ENCODE data around the gene NRTN. TPM values are rescaled to one million over a fixed set of nuclear protein-coding genes. Genes with fewer than 3 reads are reported as not detected.
A peak's percentile ranks its signal among the peaks of the same experiment; 100 is the strongest.

The NRTN gene
- total and polyA plus RNA-seq, 2 of the 13 experiments (the other 11 are each of a cell fraction or from before 2014, with no cell fraction given): 4.1 to 5.3 TPM

DNA sequence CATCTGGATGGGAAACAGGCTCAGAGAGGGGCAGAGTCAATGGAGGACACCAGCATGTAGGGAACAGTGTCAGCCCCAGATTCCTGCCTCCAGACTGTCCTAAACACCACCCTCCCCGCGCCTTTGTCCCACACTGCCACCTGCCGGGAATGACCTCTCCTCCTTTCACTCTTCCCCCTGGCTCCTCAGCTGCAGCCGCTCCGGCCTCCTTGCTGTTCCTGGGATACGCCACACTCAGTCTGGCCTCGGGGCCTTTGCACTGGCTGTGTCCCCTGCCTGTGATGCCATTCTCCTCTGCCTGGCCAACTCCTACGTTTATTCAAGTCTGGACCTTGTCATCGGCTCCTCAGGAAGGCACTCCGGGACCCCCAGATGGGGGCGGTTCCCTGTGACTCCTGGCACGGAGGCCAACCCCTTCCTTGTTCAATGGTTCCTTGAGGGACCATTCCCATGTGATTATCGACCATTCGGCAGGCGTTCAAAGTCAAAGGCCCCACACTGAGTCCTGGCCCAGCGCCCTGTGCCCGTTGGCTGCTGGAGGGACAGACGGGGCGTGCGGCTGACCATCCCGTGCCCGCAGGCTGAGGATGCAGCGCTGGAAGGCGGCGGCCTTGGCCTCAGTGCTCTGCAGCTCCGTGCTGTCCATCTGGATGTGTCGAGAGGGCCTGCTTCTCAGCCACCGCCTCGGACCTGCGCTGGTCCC, 18.9 kb downstream of the NRTN start (continued):
- TF ChIP-seq, protein P1, sequence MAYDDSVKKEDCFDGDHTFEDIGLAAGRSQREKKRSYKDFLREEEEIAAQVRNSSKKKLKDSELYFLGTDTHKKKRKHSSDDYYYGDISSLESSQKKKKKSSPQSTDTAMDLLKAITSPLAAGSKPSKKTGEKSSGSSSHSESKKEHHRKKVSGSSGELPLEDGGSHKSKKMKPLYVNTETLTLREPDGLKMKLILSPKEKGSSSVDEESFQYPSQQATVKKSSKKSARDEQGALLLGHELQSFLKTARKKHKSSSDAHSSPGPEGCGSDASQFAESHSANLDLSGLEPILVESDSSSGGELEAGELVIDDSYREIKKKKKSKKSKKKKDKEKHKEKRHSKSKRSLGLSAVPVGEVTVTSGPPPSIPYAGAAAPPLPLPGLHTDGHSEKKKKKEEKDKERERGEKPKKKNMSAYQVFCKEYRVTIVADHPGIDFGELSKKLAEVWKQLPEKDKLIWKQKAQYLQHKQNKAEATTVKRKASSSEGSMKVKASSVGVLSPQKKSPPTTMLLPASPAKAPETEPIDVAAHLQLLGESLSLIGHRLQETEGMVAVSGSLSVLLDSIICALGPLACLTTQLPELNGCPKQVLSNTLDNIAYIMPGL (CRISPR knock-in tag; IDR thresholded peaks at IDR 0.05; ENCODE audit: borderline replicate concordance in 1 of 2, low read depth in 1 of 2): peak in 1 of 2 experiments; percentile 36; a peak in 1 of 4 replicates
- no peak for TF ChIP-seq HNRNPL (IDR thresholded peaks at IDR 0.05; ENCODE audit: low read depth, low read length)
- TF ChIP-seq ELF1 (CRISPR knock-in tag; IDR thresholded peaks at IDR 0.05): no peak
- TF ChIP-seq, protein P2, sequence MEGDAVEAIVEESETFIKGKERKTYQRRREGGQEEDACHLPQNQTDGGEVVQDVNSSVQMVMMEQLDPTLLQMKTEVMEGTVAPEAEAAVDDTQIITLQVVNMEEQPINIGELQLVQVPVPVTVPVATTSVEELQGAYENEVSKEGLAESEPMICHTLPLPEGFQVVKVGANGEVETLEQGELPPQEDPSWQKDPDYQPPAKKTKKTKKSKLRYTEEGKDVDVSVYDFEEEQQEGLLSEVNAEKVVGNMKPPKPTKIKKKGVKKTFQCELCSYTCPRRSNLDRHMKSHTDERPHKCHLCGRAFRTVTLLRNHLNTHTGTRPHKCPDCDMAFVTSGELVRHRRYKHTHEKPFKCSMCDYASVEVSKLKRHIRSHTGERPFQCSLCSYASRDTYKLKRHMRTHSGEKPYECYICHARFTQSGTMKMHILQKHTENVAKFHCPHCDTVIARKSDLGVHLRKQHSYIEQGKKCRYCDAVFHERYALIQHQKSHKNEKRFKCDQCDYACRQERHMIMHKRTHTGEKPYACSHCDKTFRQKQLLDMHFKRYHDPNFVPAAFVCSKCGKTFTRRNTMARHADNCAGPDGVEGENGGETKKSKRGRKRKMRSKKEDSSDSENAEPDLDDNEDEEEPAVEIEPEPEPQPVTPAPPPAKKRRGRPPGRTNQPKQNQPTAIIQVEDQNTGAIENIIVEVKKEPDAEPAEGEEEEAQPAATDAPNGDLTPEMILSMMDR (CRISPR knock-in tag; IDR thresholded peaks at IDR 0.05): peak; percentile 83
- 0 out of 2 replicates have a peak, but pooled peaks have one; percentile 25 for TF ChIP-seq ZKSCAN8 (CRISPR knock-in tag; IDR thresholded peaks at IDR 0.05; ENCODE audit: borderline replicate concordance)
- TF ChIP-seq XRCC5 (optimal IDR thresholded peaks at IDR 0.05; ENCODE audit: low read length): peak; percentile 78

- Histone ChIP-seq H3K9me3 (ENCODE audit: low read length) (no peaks in the 10 kb centered on the region), H3K36me3 (replicated peaks in 1 of 2; ENCODE audit: control insufficient read depth in 1 of 2, insufficient read depth in 2 of 2, low read length in 2 of 2) (no peaks in the 10 kb centered on the region), H3K27me3 (ENCODE audit: control insufficient read depth in 1 of 2, insufficient read depth in 2 of 2, low read length in 2 of 2) (no peaks in the 10 kb centered on the region; a peak in 1 of 5 replicates), H3K27ac (ENCODE audit: extremely low read length, insufficient read depth, low read length) (no peak overlapping the region), H3K4me3 (replicated peaks in 1 of 3; ENCODE audit: insufficient read depth in 1 of 3, low read depth in 2 of 3, low read length in 3 of 3) (no peak overlapping the region), H3K9ac (ENCODE audit: insufficient read depth, low read depth, low read length) (no peak overlapping the region), H2AFZ (ENCODE audit: low read length) (no peak overlapping the region), H3K4me1 (ENCODE audit: insufficient read depth, low read length) (peaks cover 57% of the 10 kb centered on the region), H4K20me1 (ENCODE audit: insufficient read depth, low read length) (peaks cover 2% of the 10 kb centered on the region; the same call in 1 of the 2 replicates), H3K79me2 (ENCODE audit: insufficient read depth, low read length) (peaks cover 12% of the 10 kb centered on the region), H3K4me2 (ENCODE audit: low read depth, low read length) (no peak overlapping the region)
- in situ Hi-C loops (cut with HindIII; ENCODE audit: extremely low pct_ligation_motif_present, low pct_unique_long_range_greater_than_20kb): no loop called here
- CTCF ChIA-PET (ENCODE audit: low intra/inter-chr PET ratio, low total read pairs): no interaction called here
- no TSS peak for BruUV-seq (replicated peaks)
- FAIRE-seq: no peak
- DNase-seq (ENCODE audit: low spot score): no peak
- ATAC-seq: no peak
- intact Hi-C loops (cut with micrococcal nuclease; ENCODE audit: unreplicated experiment): loop anchor here (5.0 kb wide), 1 partner anchor 48 kb away; the partner anchor contains the start of gene FUT5
- WGBS (ENCODE audit: low lambda C conversion rate): 98% methylated on average over 10 of the region's 10 CpGs
- POLR2A ChIA-PET: interaction anchor here (1.1 kb wide), 1 partner anchor 80 kb away, joined by 3 read pairs; the partner anchor contains the start of gene VMAC
- TF ChIP-seq PRDM15 (CRISPR knock-in tag; IDR thresholded peaks at IDR 0.05) (no peak), ZBTB37 (CRISPR knock-in tag; IDR thresholded peaks at IDR 0.05) (no peak), PRPF4 (IDR thresholded peaks at IDR 0.05; ENCODE audit: low read depth, low read length, poor library complexity, severe bottlenecking) (no peak)
- TF ChIP-seq, protein P3, sequence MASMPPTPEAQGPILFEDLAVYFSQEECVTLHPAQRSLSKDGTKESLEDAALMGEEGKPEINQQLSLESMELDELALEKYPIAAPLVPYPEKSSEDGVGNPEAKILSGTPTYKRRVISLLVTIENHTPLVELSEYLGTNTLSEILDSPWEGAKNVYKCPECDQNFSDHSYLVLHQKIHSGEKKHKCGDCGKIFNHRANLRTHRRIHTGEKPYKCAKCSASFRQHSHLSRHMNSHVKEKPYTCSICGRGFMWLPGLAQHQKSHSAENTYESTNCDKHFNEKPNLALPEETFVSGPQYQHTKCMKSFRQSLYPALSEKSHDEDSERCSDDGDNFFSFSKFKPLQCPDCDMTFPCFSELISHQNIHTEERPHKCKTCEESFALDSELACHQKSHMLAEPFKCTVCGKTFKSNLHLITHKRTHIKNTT (CRISPR knock-in tag; IDR thresholded peaks at IDR 0.05): no peak
These were observed 19.9 kb downstream of the NRTN start for GRCh38 chr19:5824751-5825150.
